GM18868 (cell line): Measurements from ENCODE around the gene SRGAP1.
"Not testable (repeated sequence)": the region's sequence is repeated elsewhere in the genome, so short reads cannot be mapped to it uniquely, and the experiment has no call there.

Experiments used
- ATAC-seq: cut with Tn5 transposase; IDR thresholded peaks from one replicate; pipeline ENCODE4 v1.9.1; 2021; ENCODE audit warnings: mild to moderate bottlenecking, moderate library complexity; ENCODE audit not compliant: unreplicated experiment

The SRGAP1 gene

DNA sequence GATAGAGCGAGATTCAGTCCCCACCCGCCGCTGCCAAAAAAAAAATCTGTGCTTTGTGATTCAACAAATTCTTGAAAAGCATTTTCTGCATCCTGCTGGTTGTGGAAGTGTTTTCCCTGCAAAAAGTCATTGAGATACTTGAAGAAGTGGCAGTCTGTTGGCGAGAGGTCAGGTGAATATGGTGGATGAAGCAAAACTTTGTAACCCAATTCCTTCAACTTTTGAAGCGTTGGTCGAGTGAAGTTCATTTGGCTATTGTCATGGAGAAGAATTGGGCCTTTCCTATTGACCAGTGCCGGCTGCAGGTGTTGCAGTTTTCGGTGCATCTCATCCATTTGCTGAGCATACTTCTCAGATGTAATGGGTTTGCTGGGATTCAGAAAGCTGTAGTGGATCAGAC is 20.9 kb downstream of the SRGAP1 start:
- no peak for ATAC-seq

DNA sequence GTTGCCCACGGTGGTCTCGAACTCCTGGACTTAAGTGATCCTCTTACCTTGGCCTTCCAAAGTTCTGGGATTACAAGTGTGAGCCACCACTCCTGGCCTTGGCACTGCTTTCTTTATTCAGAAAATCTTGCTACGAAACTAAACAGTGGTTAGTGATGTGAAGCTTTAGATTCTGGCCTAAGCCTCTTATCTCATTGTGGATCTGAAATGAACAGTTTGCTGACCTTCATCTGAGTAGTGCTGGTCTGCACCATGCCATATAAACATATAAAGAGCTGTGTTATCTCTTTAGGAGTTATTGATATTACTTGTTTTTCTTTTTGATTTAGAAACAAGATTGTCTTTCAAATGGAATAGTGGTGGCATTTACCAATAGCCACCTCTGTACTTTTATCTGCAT is 22.6 kb downstream of the SRGAP1 start:
- no peak for ATAC-seq

DNA sequence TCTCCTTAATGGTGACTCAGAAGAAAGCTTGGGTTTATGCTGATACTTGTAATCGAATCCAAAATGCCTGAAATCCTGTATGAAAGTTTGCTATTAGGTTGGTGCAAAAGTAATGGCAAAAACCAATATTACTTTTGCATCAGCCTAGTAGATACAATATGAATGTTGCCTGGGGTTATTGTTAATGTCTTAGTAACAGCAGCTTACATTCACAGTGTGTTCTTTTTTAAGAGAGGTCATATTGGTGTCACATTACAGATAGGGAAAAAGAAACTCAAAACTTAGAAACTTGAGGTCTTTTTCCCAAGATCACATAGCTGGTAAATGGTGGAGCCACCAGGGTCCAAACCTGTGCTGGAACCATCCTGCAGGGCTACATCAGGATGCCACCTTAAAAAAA is 25.2 kb downstream of the SRGAP1 start:
- no peak for ATAC-seq

DNA sequence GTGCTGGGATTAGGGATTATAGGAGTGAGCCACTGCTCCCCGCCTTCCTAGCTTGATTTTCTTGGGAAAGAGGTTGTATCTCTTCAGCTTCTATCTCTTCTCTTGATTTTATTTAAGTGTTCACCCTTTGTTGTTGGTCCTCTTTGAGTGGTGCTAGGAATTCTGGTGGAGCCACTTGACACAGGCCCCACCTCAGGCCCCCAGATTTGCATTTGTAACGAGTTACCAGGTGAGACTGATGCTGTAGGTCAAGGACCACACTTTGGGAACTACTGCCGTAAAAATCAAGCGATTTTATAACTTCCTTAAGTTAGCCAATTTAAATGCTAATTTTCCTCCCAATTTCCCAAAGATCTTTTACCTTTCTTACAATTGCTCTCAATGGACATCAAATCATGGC is 26.3 kb downstream of the SRGAP1 start:
- ATAC-seq: no peak

DNA sequence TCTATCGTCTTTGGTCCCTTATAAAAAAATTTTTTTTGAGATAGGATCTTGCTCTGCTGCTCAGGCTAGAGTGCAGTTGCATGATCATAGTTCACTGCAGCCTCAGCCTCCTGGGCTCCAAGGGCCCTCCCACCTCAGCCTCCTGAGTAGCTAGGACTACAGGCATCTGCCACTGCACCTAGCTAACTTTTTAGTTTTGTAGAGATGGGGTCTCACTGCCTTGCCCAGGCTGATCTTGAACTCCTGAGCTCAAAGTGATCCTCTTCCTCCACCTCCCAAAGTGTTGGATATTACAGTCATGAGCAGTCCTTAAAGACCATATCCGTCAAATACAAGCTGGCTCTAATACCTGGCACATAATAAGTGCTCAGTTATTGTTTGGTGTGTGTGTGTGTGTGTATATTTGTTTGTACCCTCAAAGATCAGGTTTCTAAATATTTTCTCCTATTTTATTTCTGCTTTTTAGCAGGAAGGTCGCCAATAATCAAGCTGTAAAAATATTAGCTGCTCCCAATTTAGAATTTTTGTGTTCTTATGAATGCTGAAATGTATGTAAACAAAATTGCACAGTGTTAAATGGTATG is 30.5 kb downstream of the SRGAP1 start:
- no peak for ATAC-seq

DNA sequence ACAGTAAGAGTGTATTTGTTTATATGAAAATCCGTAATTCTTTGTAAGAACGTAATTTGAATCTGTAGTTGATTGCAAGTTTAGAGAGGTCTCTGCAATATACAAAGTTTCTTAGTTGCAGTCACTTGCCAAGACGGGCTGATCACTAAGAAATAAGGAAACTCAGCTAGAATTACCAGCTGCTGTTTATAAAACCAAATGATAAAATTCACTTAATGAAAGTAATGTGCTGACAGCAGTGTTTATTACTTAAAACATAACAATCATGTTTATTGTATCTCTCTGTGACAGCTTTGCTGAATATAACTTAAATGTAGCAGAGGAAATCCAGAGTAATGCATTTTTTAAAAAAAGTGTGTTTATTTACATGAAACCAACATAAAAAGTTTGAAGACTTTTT is 31.2 kb downstream of the SRGAP1 start:
- ATAC-seq: no peak

DNA sequence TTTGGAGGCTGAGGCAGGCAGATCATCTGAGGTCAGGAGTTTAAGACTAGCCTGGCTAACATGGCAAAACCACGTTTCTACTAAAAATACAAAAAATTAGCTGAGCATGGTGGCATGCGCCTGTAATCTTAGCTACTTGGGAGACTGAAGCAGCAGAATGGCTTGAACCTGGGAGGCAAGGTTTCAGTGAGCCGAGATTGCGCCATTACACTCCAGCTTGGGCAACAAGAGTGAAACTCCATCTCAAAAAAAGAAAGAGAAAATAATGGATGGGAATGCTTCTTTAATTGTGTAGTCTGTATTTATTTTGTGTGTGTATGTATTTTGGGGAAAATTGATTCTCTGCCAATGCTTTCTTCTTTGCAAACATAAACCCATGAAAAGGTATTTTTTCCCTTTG is 32.5 kb downstream of the SRGAP1 start:
- no peak for ATAC-seq

DNA sequence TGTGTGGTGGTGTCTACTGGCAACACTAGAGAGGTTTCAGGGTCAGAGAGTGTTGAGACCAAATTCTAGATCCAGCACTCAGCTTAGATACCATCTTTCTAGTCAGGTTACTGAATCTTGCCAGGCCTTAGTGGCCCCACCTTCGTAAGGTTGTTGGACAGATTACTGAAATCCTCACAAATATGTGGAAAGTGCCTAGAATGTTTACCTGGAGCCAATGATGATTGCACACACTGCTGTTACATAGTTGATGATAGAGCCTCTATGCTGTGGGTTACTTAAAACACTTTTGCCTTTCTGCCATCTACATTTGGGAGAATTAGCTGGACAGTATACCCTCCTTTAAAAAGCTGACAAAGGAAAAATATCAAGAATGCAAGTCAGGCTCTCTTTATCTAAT is 33.2 kb downstream of the SRGAP1 start:
- no peak for ATAC-seq

DNA sequence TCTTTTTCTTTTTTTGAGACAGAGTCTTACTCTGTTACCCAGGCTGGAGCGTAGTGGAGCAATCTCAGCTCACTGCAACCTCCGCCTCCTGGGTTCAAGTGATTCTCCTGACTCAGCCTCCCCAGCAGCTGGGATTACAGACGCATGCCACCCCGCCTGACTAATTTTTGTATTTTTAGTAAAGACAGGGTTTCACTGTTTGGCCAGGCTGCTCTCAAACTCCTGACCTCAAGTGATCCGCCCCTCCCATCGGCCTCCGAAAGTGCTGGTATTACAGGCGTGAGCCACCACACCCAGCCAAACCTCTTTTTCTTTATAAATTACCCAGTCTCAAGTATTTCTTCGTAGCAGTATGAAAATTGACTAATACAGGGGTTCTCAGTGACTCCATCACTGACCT is 35.7 kb downstream of the SRGAP1 start:
- ATAC-seq: not testable (repeated sequence)

DNA sequence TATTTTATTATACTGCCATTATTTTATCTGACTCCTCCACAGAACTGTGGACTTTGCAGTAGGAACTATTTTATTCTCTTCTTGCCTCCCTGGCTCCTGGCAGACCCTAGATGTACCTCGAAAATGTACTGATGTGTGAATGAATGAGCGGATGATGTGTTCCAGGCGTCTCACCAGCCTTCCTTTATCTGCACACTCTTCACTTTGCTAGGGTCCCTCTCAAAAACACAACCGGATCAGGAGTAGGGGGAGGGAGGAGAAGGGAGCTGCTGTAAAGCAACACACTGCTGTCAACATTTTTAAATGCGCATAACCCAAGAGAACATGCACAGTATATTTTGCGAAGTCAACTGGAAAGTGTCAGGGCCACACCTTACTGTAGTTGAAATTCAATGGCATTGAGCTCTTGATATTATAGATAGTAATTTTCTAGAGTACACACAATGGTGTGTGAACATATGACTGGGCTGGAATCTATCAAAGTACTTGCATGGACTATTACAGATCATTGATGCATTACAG is 36.3 kb downstream of the SRGAP1 start:
- no peak for ATAC-seq

DNA sequence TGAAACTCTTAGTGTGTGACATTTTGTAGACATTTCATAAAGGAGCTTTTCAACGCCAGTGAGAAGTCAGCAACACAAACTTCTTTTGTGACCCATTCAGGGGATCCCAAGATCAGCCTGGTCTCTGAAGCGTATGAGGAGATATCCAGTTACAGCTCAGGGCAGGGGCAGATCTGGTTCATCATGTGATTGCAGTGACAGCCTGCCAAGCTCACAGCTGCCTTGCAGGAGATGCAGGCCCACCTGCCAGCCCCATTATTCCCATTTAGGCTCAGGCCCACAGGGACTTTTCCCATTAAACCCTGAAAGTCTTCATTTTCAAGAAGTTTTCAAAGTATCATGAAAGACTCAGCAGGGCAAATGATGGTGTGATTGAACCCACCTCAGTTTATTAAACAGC is 38.3 kb downstream of the SRGAP1 start:
- ATAC-seq: no peak

DNA sequence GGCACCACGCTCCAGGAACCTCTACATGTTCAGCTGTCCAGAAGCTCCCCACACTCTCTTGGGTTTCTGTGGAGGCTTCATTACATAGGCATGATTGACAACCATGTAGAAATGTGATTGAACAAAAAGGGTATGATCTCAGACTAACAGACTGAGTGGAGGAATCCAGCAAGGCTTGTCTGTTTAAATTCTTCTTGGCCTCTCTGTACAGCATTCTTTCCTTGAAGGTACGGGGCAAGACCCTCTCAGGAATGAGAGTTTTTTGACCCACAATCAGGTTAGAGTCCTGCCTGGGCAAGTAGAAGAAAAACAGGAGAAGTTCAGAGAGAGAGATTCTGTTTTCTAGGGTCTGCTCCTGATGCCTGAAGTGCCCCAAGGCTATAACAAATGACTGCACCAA is 40.9 kb downstream of the SRGAP1 start:
- ATAC-seq: no peak

DNA sequence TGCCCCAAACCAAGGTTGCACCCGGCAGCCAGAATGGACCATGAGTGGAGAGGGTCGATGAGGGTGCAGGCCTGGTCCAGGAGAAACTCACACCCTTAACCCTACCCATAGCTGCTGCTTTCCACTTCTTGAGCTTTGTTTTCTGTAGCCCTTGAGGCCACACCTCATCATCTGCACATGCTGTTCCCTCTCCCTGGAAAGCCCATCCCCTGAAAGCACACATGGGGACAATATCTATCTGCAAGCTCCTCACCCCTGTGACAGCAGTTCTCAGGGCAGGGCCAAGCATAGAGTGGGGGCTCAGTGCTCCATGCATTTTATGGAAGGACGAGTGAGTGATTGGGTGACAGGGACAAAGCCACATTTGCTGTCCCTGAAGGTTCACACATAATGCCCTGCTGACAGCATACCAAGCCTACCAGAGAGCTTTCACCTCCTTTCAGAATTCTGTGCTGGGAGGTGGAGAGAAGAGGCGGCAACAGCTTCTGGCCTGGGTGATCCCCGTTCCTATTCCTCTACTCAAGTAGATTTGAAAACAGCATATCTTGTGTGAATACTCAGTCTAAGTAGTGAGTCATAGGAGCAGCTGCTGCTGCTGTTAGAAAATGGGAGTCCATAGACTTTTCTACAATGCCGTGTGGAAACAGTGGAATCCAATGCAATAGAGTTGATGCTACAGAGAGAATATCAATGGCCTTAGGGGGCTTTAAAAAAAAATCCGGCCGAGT is 44.6 kb downstream of the SRGAP1 start:
- ATAC-seq: no peak

DNA sequence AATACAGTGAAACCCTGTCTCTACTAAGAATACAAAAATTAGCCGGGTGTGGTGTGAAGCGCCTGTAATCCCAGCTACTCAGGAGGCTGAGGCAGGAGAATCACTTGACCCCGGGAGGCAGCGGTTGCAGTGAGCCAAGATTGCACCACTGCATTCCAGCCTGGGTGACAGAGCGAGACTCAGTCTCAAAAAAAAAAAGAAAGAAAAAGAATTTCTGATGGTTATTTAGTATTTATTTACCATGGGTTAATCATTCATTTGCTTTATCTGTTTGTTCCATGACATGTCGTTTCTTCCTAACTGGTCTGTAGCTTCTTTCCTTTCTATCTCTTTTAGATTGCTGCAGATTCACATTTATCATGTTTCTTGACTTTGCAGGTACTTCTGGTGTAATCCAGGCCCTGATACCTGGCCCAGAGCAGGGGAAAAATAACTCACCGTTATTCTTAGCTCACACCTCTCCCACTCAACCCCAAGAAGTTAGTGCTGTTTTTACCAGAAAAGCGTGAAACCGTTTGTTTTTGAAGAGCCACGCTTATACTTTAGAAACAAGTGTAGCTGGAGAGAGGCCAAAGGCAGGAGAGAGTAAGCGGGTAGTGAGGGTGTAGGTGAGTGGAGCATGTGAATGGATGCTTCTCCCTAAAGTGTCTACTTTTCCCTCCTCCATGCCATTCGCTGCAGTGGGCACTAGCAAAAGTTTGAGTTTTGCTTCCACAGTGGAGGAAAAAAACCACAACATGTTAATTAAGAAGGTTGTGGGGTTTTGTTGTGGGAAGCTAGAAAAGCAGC is 45.4 kb downstream of the SRGAP1 start:
- no peak for ATAC-seq

DNA sequence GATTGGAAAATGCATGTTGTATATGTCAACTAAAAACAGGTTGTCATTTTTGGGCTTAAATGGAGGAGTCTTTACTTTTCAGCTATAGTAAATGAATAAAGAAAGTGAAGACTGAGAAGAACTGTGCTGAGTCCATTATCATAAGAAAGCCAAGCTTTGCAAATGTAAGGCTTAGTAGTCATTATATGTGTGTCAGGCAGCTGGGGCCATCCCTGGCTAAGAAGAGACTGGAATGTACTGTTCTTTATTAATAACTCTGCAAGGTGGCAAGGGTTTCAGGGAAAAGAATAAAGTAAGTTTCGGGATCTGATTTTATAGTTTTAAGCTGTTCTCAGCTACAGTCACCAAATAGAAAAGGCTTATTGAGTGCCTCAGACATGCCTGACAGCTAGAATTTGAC is 48.7 kb downstream of the SRGAP1 start:
- no peak for ATAC-seq

DNA sequence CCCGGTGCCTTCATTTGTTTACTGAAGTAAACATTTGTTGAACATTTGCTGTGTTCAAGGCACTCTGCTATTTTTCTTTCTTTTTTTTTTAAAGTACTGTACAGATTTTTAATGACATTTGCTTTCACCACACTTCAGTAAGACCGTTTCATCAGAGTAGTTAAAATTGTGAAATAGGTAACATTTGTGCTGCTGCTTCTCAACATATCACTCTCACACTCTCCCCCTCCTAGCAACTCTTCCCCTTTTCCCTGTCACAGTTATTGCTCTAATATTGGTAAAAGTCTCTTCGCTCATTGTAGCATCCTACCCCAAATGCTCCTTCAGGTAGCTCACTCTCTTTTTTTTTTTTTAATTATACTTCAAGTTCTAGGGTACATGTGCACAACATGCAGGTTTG is 49.6 kb downstream of the SRGAP1 start:
- ATAC-seq: no peak

DNA sequence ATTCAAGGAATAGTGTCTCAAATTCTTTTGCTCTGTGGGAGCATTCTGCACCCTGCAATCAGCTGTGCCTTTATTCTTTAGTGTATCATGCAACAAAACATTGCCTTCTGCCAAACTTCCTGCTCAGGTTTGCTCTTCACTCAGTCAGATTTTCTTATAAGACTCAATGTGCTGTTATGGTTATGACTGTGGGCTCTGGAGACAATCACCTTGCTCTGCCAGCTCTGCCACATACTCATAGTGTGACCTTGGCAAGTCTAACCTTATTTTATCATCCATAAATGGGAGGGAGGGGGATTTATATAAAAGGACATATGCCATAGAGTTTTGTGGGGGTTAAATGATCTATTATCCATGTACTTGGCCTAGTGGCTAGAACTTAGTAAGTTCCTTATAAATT is 51.3 kb downstream of the SRGAP1 start:
- no peak for ATAC-seq

DNA sequence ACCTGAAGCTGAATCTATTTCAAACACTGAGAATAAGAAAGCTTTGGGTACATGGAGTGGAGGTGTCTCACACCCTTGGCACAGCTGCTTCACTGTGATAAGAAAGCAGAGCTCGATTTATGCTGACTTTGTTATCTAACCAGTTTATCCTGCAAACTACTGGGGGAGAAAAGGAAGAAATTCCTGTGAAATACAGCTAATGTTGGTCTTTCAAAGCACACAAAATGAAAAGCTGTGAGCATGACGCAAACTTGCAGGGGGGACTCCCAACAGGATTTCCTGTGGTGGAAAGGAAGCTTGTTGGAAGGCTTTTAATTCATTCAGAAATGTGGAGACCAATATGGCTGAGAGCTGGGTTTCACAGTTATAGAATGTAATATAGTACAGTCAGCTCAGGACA is 53.4 kb downstream of the SRGAP1 start:
- no peak for ATAC-seq

DNA sequence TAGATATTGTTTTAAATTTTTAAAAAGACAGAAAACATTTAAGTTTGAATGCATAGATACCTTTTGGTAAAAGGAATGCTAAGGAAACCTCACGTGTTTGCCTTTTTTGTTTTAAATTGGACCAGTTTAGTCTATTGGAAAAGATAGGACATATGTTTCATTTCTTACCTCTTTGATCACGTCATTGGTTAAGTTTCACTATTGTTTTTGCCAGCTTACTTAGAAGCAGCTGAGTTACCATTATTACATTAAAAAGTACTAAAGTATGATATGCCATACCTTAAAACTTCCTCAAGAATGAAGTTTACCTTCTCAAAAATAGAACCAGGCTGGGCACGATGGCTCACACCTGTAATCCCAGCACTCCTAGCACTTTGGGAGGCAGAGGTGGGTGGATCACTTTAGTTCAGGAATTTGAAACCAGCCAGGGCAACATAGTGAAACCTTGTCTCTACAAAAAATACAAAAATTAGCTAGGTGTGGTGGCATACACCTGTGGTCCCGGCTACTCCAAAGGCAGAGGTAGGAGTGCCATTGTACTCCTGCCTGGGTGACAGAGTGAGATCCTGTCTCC is 54.4 kb downstream of the SRGAP1 start:
- no peak for ATAC-seq

DNA sequence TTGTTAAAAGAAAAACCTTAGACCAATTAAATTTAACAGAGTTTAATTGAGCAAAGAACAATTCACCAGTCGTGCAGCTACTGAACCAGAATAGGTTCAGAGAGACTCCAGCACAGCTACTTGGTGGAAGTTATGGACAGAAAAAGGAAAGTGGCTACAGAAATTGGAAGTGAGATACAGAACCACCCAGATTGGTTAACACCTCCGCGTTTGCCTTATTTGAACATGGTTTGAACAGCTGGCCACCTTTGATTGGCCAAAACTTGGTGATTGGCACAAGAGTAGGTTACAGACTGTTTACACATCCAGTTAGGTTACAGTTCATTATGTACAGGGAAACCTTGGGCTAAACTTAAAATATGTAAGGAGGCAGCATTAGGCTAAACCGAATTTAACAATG is 54.9 kb downstream of the SRGAP1 start:
- no peak for ATAC-seq

DNA sequence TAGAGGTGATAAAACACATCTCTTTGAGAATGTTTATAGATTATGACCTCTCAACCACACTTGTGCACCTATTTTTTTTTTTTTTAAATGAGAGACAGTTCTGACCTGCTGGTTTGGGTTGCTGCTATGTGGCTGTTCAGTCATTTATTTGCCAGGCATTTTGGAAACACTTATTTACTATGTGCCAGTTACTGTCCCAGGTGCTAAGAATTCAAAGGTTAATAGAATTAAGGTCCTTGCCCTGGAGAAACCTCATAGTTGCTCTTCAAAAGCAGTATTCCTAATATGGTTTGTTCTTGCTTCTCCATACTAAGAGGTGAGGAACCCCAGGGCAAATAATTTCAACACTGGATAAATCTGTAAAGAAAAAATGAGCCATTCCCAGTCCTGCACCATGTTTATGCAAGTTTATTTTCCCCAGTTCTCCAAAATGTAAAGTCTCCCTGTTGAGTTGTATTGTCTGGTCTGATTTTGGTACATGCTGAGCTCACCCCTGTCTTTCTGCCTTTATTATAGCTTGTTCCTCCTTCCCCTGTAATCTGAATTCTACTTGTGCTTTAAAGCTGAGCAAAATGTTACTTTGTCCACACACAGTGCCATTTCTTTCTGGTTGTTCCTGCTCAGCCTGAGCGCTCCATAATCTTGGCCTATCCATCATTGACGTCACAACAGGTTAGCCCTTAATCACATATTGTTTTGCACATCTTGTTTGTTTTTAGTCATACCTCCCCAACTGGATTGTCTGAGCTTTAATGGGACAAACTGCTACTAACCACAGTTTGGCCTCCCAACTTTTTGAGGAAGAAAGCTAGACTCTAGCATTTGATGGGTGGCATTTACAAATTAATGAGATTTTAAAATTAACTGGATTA is 56.7 kb downstream of the SRGAP1 start:
- no peak for ATAC-seq
